ENCODE data around the gene ANAPC10.

- TF ChIP-seq CTCF (IDR thresholded peaks at IDR 0.05) (no peak), EP300 (IDR thresholded peaks at IDR 0.05) (no peak), POLR2AphosphoS5 (IDR thresholded peaks at IDR 0.05) (no peak), POLR2A (IDR thresholded peaks at IDR 0.05) (no peak)
Measured at GRCh38 chr4:145130130-145130529, 32.1 kb upstream of the ANAPC10 start.

Measured in gastroesophageal sphincter (tissue), 3 donors.